HepG2 (cell line): ENCODE measurements around the gene ASAP2. TPM values are rescaled to one million over a fixed set of nuclear protein-coding genes. Genes with fewer than 3 reads are reported as not detected.

Experiments used
- ELF1 ChIP-seq: sonication (generic); formaldehyde crosslinking; IDR thresholded peaks from 2 replicates; pipeline ENCODE4 v1.4.0; 2020; ENCODE audit warnings: missing genetic modification reagents
- HOXD1 ChIP-seq: sonication (generic); formaldehyde crosslinking; IDR thresholded peaks from 2 replicates; pipeline ENCODE4 v1.5.0; 2020; ENCODE audit warnings: missing genetic modification reagents
- KLF11 ChIP-seq: IDR thresholded peaks from 2 replicates; pipeline ENCODE4 v1.6.1; 2016; ENCODE audit warnings: missing compliant biosample characterization
- LCORL ChIP-seq, 2 experiments: fragments of 450-650 bp in 1 of 2; sonication (generic) in 1 of 2; formaldehyde crosslinking in 1 of 2; IDR thresholded peaks; 2 replicates each; pipeline versions ENCODE4 v1.5.0 to v1.6.1; 2017 to 2020; ENCODE audit warnings: antibody characterized with exemption in 1 of 2, missing genetic modification reagents in 1 of 2
- SIN3A ChIP-seq: IDR thresholded peaks from 2 replicates; pipeline ENCODE4 v1.6.1; 2011; ENCODE audit warnings: low read depth, mild to moderate bottlenecking, control low read depth, low read length, borderline replicate concordance
- SMAD9 ChIP-seq: sonication (generic); formaldehyde crosslinking; IDR thresholded peaks from 2 replicates; pipeline ENCODE4 v1.5.1; 2020; ENCODE audit warnings: mild to moderate bottlenecking, missing genetic modification reagents
- TP53 ChIP-seq: sonication (generic); formaldehyde crosslinking; conservative IDR thresholded peaks from 2 replicates; pipeline ENCODE4 v1.4.0; 2020; ENCODE audit warnings: missing genetic modification reagents
- ZNF232 ChIP-seq: sonication (generic); formaldehyde crosslinking; IDR thresholded peaks from 2 replicates; pipeline ENCODE4 v1.4.0; 2020; ENCODE audit warnings: missing genetic modification reagents, borderline replicate concordance
- ZNF547 ChIP-seq: sonication (generic); formaldehyde crosslinking; IDR thresholded peaks from 2 replicates; pipeline ENCODE4 v1.5.1; 2020; ENCODE audit warnings: mild to moderate bottlenecking, missing genetic modification reagents
- ZSCAN21 ChIP-seq: sonication (generic); formaldehyde crosslinking; IDR thresholded peaks from 2 replicates; pipeline ENCODE4 v1.8.0; 2022; ENCODE audit warnings: mild to moderate bottlenecking, missing genetic modification reagents, moderate library complexity, borderline replicate concordance
- polyA plus RNA-seq, 8 experiments: library from polyadenylated mRNA; depleted of rRNA in 3 of 8; stranded (reverse) in 7 of 8; unstranded in 1 of 8; fragments of >200 nt; fragmentation: Illumina TruSeq in 4 of 8; extraction: Trizol in 4 of 8; gene quantifications; 2 replicates each; pipeline versions ENCODE4 v1.2.1 to v1.2.3, GENCODE V29; 2011 to 2016; ENCODE audit warnings: low read depth in 4 of 8, missing spikeins in 1 of 8, mixed read lengths in 1 of 8; ENCODE audit not compliant: insufficient read depth in 1 of 8
- total RNA-seq, 5 experiments: library from RNA; depleted of rRNA; stranded (reverse); fragments of >200 nt; fragmentation: Illumina TruSeq; extraction: Trizol; gene quantifications; 2 replicates each; pipeline ENCODE4 v1.2.3, GENCODE V29; 2016; ENCODE audit warnings: low read depth in 1 of 5
- TF ChIP-seq, protein P1 (sequence below): IDR thresholded peaks from 2 replicates; pipeline ENCODE4 v1.6.1; 2016; ENCODE audit warnings: control low read depth
- TF ChIP-seq, protein P2 (sequence below): sonication (generic); formaldehyde crosslinking; IDR thresholded peaks from 2 replicates; pipeline ENCODE4 v1.9.0; 2022; ENCODE audit warnings: missing genetic modification reagents, mild to moderate bottlenecking, borderline replicate concordance
- TF ChIP-seq, protein P3 (sequence below): sonication (generic); formaldehyde crosslinking; IDR thresholded peaks from 2 replicates; pipeline ENCODE4 v1.8.1; 2023; ENCODE audit warnings: mild to moderate bottlenecking, moderate library complexity, missing genetic modification reagents
- TF ChIP-seq, protein P4 (sequence below): conservative IDR thresholded peaks from 2 replicates; pipeline ENCODE4 v1.6.1; 2018; ENCODE audit warnings: missing genetic modification reagents

ASAP2 gene
- total and polyA plus RNA-seq, 2 of the 13 experiments (the other 11 are each of a cell fraction or from before 2014, with no cell fraction given) = 7.3 to 22.3 TPM

DNA sequence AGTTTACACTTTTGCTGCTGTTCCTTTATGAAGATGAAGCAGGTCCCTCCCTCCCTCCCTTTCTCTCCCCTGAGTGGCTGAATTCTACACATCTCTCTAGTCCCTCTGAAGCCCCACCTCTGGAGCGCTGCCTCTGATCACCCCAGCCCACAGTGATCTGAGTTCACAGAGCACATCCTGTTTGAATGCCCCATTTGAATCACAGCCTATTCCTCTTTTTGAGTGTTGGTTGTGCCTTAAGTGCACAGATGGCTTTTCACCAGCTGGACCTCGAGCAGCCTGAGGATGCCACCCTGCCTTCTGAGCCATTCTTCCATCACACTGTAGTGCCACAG, 129.6 kb downstream of the ASAP2 start (continued):
- TF ChIP-seq, protein P1, sequence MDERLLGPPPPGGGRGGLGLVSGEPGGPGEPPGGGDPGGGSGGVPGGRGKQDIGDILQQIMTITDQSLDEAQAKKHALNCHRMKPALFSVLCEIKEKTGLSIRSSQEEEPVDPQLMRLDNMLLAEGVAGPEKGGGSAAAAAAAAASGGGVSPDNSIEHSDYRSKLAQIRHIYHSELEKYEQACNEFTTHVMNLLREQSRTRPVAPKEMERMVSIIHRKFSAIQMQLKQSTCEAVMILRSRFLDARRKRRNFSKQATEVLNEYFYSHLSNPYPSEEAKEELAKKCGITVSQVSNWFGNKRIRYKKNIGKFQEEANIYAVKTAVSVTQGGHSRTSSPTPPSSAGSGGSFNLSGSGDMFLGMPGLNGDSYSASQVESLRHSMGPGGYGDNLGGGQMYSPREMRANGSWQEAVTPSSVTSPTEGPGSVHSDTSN = no peak
- TF ChIP-seq TP53 (CRISPR knock-in tag) (no peak), SIN3A (0 out of 2 replicates have a peak, but pooled peaks have one; percentile 54), LCORL (IDR thresholded peaks at IDR 0.05) (no peak), LCORL (CRISPR knock-in tag; IDR thresholded peaks at IDR 0.05) (peak; percentile 18; the same call in 1 of the 2 replicates), ZNF547 (no peak), SMAD9 (CRISPR knock-in tag) (peak; percentile 85; the same call in 1 of the 2 replicates), HOXD1 (CRISPR knock-in tag) (no peak), ZNF232 (no peak), KLF11 (no peak), ZSCAN21 (CRISPR knock-in tag) (peak; percentile 48; the same call in 1 of the 2 replicates), ELF1 (CRISPR knock-in tag) (no peak)
- TF ChIP-seq, protein P2, sequence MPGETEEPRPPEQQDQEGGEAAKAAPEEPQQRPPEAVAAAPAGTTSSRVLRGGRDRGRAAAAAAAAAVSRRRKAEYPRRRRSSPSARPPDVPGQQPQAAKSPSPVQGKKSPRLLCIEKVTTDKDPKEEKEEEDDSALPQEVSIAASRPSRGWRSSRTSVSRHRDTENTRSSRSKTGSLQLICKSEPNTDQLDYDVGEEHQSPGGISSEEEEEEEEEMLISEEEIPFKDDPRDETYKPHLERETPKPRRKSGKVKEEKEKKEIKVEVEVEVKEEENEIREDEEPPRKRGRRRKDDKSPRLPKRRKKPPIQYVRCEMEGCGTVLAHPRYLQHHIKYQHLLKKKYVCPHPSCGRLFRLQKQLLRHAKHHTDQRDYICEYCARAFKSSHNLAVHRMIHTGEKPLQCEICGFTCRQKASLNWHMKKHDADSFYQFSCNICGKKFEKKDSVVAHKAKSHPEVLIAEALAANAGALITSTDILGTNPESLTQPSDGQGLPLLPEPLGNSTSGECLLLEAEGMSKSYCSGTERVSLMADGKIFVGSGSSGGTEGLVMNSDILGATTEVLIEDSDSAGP (CRISPR knock-in tag) = peak; percentile 80; the same call in 1 of the 2 replicates
- TF ChIP-seq, protein P3, sequence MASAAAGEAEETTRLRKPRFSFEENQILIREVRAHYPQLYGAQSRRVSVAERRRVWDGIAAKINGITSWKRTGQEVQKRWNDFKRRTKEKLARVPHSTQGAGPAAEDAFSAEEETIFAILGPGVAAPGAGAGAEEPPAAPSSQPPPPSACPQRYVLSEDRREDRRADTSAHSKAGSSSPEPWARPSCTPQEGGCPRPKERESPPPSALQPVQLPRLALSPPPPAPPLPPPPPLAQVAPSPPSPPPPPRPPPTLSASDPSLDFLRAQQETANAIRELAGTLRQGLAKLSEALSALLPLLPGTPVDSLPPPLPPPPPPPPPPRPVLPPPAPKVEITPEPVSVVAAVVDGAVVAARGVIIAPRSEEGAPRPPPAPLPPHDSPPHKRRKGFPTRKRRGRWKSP (CRISPR knock-in tag) = no peak
- TF ChIP-seq, protein P4, sequence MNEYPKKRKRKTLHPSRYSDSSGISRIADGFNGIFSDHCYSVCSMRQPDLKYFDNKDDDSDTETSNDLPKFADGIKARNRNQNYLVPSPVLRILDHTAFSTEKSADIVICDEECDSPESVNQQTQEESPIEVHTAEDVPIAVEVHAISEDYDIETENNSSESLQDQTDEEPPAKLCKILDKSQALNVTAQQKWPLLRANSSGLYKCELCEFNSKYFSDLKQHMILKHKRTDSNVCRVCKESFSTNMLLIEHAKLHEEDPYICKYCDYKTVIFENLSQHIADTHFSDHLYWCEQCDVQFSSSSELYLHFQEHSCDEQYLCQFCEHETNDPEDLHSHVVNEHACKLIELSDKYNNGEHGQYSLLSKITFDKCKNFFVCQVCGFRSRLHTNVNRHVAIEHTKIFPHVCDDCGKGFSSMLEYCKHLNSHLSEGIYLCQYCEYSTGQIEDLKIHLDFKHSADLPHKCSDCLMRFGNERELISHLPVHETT = no peak
